Cerebellar nuclear complex (tissue), 1 donor: ENCODE results near the gene EXOC2.
A peak's percentile ranks its signal among the peaks of the same experiment; 100 is the strongest.
"Not testable (repeated sequence)": the region's sequence is repeated elsewhere in the genome, so short reads cannot be mapped to it uniquely, and the experiment has no call there.

ENCODE experiments used
- DNase-seq, 2 experiments: peaks; one replicate each; lab custom pipeline; 2025; lab: John Stamatoyannopoulos, UW

The EXOC2 gene

DNA sequence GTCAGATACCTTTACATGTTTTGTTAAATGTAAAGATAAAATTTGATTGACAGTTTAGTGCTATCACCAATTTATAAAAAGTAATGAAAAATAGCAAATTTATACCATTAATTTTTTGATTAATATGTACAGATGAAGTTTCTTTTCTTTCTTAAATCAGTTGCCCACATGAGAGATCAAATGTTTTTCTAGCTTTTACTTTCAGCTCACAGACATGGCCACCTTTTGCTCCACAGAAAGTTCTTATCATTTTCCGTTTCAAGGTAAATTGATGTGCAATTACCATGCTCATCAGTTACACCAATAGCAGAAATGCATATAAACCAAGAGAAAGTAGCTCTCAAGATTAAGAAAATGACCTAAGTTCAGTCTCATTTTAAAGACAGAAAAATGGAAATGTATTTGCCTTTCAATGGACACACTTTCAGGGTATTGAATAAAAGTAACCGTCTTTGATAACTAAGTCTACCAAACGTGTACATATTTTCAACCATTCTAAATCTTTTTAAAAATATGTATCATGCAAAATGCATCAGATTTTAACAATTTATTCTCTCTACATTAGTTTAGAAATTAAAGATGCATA lies 16.6 kb upstream of the EXOC2 start:
- DNase-seq: no peak

- no peak for DNase-seq
Measured at GRCh38 chr6:708237-708598, 15.3 kb upstream of the EXOC2 start.

- no peak for DNase-seq
Measured at GRCh38 chr6:707576-708236, 14.8 kb upstream of the EXOC2 start.

- no peak for DNase-seq
Measured at GRCh38 chr6:706819-707381, 14.0 kb upstream of the EXOC2 start.

- no peak for DNase-seq
Measured at GRCh38 chr6:706146-706545, 13.2 kb upstream of the EXOC2 start.

- DNase-seq: no peak
Measured at GRCh38 chr6:705047-705446, 12.1 kb upstream of the EXOC2 start.

DNA sequence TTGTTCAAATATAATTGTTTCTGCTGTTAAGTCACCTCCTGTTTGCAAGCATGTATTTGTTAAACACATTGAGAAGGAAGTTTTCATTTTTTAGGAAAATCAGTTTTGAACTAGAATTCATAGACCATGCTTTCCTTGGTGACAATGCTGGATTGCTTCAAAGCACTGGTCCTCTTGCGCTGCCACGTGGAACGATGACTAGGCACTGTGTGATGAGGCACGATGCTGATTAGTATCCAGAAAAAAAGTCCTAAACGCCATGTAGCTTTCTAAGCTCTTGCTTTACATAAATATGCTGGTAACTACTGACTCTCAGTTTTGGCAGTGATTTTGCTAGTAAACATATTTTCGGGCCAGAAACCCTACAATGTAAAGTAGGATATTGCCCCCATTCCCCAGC lies 11.1 kb upstream of the EXOC2 start:
- DNase-seq: no peak

GRCh38 chr6:703552-703951 lies 10.6 kb upstream of the EXOC2 start:
- DNase-seq: no peak

- DNase-seq: no peak
Measured at GRCh38 chr6:701700-702479, 9.0 kb upstream of the EXOC2 start.

GRCh38 chr6:701215-701614 lies 8.3 kb upstream of the EXOC2 start:
- no peak for DNase-seq

GRCh38 chr6:700490-700889 lies 7.6 kb upstream of the EXOC2 start:
- DNase-seq: no peak

- no peak for DNase-seq
Measured at GRCh38 chr6:699319-699718, 6.4 kb upstream of the EXOC2 start.

DNA sequence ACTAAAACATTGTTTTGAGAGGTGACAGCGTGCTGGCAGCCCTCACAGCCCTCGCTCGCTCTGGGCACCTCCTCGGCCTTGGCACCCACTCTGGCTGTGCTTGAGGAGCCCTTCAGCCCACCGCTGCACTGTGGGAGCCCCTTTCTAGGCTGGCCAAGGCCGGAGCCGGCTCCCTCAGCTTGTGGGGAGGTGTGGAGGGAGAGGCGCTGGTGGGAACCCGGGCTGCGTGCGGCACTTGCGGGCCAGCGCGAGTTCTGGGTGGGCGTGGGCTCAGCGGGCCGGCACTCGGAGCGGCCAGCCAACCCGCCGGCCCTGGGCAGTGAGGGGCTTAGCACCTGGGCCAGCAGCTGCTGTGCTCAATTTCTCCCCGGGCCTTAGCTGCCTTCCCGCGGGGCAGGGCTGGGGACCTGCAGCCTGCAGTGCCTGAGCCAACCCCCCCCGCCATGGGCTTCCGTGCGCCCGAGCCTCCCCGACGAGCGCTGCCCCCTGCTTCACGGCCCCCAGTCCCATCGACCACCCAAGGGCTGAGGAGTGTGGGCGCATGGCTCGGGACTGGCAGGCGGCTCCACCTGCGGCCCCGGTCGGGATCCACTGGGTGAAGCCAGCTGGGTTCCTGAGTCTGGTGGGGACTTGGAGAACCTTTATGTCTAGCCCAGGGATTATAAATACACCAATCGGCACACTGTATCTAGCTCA lies 1.6 kb upstream of the EXOC2 start:
- not testable (repeated sequence) for DNase-seq

DNA sequence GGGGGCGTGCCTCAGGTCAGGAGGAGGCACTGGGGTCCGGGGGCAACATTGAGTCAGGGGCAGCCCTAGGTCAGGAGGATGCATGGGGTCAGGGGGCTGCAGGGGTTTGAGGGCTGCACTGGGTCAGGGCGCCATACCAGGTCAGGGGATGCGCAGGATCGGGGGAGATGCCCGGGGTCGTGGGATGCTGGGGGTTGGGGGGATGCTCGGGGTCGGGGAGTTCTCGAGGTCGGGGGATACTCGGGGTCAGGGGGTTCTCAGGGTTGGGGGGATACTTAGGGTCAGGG lies 727 bp upstream of the EXOC2 start:
- no peak for DNase-seq

- DNase-seq: peak in 1 of 2 experiments; percentile 12
Measured at GRCh38 chr6:692356-692851, 535 bp downstream of the EXOC2 start.

DNA sequence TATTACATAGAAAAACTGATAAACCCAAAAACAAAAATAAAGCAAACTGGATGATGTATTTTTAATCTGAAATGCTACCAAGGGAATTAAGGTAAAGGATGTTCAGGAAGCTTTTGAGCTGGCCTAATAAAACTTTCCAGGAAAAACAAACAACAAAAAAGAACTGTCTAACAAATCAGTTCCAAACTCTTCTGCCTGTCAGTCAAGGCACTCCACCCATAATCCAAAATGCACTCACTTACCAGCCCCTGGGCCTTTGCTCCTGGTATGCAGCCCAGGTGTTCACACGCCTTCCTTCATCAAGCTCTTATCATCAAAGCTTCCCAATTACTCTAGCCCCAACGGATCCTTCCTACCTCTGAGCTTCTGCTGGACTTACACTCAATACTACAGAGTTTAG lies 3.7 kb downstream of the EXOC2 start:
- no peak for DNase-seq

- no peak for DNase-seq
Measured at GRCh38 chr6:686497-686896, 6.4 kb downstream of the EXOC2 start.

DNA sequence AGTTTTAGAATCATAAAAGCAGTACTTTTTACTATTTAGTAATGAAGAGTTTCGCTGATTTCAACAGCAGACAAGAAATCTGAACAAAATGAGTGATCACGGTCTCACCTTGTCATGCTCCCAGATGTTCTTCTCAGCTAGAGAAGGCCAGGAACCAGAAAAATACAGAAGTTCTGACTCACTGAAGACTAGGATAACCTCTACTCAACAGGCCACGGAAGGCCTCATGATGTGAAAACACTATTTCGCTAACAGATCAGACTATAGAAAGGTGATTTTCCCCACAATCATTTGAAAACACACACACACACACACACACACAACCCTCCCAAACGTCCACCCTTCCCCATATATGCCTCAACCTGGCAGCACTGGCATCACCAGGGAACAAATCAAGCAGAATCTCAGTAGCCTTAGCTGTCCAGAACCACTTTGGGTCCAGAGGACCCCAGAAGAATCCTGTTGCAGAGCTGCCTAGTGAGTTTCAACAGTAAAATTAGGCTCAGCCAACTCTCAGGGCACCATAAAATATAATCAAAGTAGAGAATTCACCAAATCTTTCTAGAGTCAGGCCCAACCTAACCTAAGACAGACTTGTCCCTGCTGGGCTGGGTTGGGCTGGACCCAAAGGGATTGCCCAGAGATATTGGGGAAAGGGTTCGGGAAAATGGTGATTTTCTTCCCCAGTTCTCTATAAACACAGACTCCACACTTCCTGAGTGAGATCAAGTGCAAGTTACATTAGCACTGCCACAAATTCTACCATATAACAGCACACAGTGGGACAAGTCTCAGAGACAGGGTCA lies 7.9 kb downstream of the EXOC2 start:
- DNase-seq: no peak

GRCh38 chr6:683742-684440 lies 9.0 kb downstream of the EXOC2 start:
- DNase-seq: no peak

GRCh38 chr6:680666-681340 lies 12.1 kb downstream of the EXOC2 start:
- DNase-seq: no peak
